Upper lobe of left lung (tissue), 6 donors: ENCODE measurements around the gene PHF3. TPM values are rescaled to one million over a fixed set of nuclear protein-coding genes. Genes with fewer than 3 reads are reported as not detected.

ENCODE experiments used
- ATAC-seq, 2 donors: fragments of 200-7000 bp; cut with Tn5 transposase; one replicate each; pipeline ENCODE4 v1.9.1; 2022; ENCODE audit warnings: mild to moderate bottlenecking in 2 of 2, moderate library complexity in 2 of 2; ENCODE audit not compliant: low FRiP score in 2 of 2
- DNase-seq, 2 donors: peaks; one replicate each; pipeline ENCODE4 v3.0.0-alpha.2; 2019 to 2020
- H3K27ac ChIP-seq, 4 donors: fragments of 200-600 bp; sonication (generic); one replicate each; pipeline ENCODE4 v1.5.1; 2016 to 2019
- H3K27me3 ChIP-seq, 4 donors: fragments of 200-600 bp; sonication (generic); one replicate each; pipeline ENCODE4 v1.5.1; 2017 to 2019
- H3K36me3 ChIP-seq, 4 donors: fragments of 200-600 bp; sonication (generic); one replicate each; pipeline ENCODE4 v1.5.1; 2016 to 2019
- H3K4me1 ChIP-seq, 4 donors: fragments of 200-600 bp; sonication (generic); one replicate each; pipeline ENCODE4 v1.5.1; 2018 to 2019
- H3K4me3 ChIP-seq, 4 donors: fragments of 200-600 bp; sonication (generic); one replicate each; pipeline ENCODE4 v1.5.1; 2017 to 2019; ENCODE audit warnings: mild to moderate bottlenecking in 2 of 4, moderate library complexity in 1 of 4
- H3K9me3 ChIP-seq, 4 donors: fragments of 200-600 bp; sonication (generic); one replicate each; pipeline ENCODE4 v1.5.1; 2018 to 2019
- EP300 ChIP-seq, 4 donors: sonication (generic); formaldehyde crosslinking; IDR thresholded peaks; one replicate each; pipeline ENCODE4 v1.5.1; 2017; ENCODE audit warnings: antibody characterized with exemption in 4 of 4, control low read depth in 2 of 4
- POLR2A ChIP-seq, 4 donors: fragments of 450-650 bp; IDR thresholded peaks; one replicate each; pipeline ENCODE4 v1.5.1; 2016 to 2017; ENCODE audit warnings: antibody characterized with exemption in 4 of 4, mild to moderate bottlenecking in 2 of 4
- POLR2AphosphoS5 ChIP-seq, 2 donors: sonication (generic); formaldehyde crosslinking; IDR thresholded peaks; one replicate each; pipeline ENCODE4 v1.5.1; 2017; ENCODE audit warnings: antibody characterized with exemption in 2 of 2
- WGBS, 2 donors: methylation state at CpG; one replicate each; pipeline ENCODE4 v1.1.5; 2017 to 2018; 5-methylcytosine and 5-hydroxymethylcytosine counted together
- total RNA-seq, 6 donors: library from RNA; depleted of rRNA in 4 of 6; stranded (reverse); fragments of >200 nt in 4 of 6; gene quantifications; one replicate each; pipeline versions ENCODE4 v1.1.0 to v1.2.1, GENCODE V29; 2016 to 2021
- TF ChIP-seq, protein P1 (sequence below), 6 experiments: fragments of 450-650 bp in 4 of 6; fragments of 200-600 bp in 2 of 6; sonication (generic) in 2 of 6; IDR thresholded peaks; one replicate each; pipeline ENCODE4 v1.5.1; 2016 to 2019; ENCODE audit warnings: antibody characterized with exemption in 6 of 6
- donor health status: DM: no; HTN: no; CAD: no; lungs with moderate emphysema.
- donor health status: DM: no; HTN: yes; CAD: no; lungs with severe emphysema.

The PHF3 gene, protein sequence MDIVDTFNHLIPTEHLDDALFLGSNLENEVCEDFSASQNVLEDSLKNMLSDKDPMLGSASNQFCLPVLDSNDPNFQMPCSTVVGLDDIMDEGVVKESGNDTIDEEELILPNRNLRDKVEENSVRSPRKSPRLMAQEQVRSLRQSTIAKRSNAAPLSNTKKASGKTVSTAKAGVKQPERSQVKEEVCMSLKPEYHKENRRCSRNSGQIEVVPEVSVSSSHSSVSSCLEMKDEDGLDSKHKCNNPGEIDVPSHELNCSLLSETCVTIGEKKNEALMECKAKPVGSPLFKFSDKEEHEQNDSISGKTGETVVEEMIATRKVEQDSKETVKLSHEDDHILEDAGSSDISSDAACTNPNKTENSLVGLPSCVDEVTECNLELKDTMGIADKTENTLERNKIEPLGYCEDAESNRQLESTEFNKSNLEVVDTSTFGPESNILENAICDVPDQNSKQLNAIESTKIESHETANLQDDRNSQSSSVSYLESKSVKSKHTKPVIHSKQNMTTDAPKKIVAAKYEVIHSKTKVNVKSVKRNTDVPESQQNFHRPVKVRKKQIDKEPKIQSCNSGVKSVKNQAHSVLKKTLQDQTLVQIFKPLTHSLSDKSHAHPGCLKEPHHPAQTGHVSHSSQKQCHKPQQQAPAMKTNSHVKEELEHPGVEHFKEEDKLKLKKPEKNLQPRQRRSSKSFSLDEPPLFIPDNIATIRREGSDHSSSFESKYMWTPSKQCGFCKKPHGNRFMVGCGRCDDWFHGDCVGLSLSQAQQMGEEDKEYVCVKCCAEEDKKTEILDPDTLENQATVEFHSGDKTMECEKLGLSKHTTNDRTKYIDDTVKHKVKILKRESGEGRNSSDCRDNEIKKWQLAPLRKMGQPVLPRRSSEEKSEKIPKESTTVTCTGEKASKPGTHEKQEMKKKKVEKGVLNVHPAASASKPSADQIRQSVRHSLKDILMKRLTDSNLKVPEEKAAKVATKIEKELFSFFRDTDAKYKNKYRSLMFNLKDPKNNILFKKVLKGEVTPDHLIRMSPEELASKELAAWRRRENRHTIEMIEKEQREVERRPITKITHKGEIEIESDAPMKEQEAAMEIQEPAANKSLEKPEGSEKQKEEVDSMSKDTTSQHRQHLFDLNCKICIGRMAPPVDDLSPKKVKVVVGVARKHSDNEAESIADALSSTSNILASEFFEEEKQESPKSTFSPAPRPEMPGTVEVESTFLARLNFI (N-terminal part only)
- 100 to 1,000 TPM in 1 of 6 donors, 10 to 100 TPM in 5; 47.4 to 111 (median 51.5) TPM for total RNA-seq

DNA sequence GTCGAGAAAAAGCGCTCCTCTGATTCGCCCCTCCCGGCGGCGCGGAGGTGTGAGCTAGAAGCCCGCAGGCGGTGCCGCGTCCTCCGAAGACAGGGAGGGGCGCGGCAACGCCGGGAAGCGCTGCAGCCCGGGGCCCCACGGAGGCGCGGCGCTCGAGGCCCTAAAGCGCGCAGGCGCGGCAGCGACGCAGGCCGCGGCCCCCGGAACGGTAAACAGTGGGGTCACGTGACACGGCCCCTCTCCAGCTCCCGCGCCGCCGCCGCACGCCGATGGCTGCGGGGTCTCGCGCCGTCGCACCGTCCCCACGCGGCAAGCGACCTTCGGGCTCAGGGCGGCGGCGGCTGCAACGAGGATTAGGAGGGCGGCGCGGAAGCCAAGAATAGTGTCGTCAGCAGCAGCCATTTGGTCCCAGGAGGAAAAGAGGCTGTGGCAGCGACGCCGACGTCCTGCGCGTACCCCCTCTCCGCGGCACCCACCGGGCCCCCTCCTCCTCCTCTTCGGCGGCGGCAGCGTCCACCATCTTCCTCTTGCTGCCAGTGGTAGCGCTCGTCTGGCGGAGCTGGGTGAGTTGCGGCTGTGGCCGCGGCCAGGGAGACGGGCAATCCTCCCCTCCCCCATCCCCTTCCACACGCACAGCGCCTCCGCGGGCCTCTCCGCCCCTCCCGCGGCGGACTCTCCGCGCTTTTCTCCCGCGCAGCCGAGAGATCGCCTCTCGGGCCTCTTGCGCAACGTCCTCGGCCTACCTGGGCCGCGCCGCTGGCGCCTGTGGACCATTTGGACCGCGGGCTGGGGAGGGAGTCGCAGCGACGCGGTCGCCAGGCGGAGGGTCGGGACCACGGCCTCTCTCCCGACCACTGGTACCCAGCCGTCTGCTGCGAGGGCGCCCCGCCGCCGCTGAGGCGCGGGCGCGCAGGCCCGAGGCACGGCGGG, at the start of gene PHF3:
Gene PHF3, plus strand, starts transcription at position 215 of the 930 bp plus-strand sequence. CDS start 10,750 bp downstream, outside the sequence.
- ATAC-seq (peak; percentile 96 to 98), DNase-seq (peak; percentile 93 to 97)
- 0 to 1% methylated on average over 26 to 56 of the region's 126 CpGs for WGBS, 2 donors
- Histone ChIP-seq H3K27me3 (no peaks in the 10 kb centered on the region), H3K4me3 (peak within 1 kb of the TSS; percentile 76 to 88 (median 83)), H3K27ac (peak within 1 kb of the TSS; percentile 95 to 98 (median 97)), H3K4me1 (peaks cover 29 to 46% (median 33%) of the 10 kb centered on the region in 4 donors), H3K36me3 (no peaks in the 10 kb centered on the region), H3K9me3 (no peaks in the 10 kb centered on the region)
- TF ChIP-seq POLR2AphosphoS5 (IDR thresholded peaks at IDR 0.05) (peak; percentile 73 to 74), POLR2A (IDR thresholded peaks at IDR 0.05) (peak in 3 of 4 donors; percentile 38 to 78 (median 67)), EP300 (IDR thresholded peaks at IDR 0.05) (no peak)
- TF ChIP-seq, protein P1, sequence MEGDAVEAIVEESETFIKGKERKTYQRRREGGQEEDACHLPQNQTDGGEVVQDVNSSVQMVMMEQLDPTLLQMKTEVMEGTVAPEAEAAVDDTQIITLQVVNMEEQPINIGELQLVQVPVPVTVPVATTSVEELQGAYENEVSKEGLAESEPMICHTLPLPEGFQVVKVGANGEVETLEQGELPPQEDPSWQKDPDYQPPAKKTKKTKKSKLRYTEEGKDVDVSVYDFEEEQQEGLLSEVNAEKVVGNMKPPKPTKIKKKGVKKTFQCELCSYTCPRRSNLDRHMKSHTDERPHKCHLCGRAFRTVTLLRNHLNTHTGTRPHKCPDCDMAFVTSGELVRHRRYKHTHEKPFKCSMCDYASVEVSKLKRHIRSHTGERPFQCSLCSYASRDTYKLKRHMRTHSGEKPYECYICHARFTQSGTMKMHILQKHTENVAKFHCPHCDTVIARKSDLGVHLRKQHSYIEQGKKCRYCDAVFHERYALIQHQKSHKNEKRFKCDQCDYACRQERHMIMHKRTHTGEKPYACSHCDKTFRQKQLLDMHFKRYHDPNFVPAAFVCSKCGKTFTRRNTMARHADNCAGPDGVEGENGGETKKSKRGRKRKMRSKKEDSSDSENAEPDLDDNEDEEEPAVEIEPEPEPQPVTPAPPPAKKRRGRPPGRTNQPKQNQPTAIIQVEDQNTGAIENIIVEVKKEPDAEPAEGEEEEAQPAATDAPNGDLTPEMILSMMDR (IDR thresholded peaks at IDR 0.05), result peak in 3 of 6 experiments; percentile 11 to 37 (median 14)

DNA sequence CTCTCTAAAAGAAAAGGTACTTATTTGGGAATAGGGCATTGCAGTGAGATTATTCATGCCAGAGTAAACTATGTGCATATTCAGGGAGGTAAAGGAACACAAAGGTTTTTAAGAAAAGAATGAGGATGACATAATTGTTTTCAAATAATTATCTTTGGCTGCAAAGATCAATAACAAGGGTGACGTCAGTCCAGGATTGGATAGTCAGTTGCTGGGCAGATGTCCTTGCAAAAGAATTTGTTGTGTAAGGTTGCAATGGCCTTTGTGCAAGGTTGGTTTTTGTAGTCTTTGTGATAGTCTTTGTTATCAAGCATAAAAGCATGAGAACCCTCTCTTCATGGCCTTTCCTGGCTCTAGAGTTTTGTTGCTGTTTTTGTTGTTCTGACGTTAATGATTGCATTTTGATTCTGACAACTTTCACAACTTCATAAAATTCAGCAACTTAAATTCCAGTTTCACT, 45.6 kb upstream of the PHF3 start:
- Histone ChIP-seq H3K27ac (no peak overlapping the region), H3K4me1 (no peaks in the 10 kb centered on the region), H3K4me3 (no peak overlapping the region), H3K9me3 (no peaks in the 10 kb centered on the region), H3K36me3 (no peaks in the 10 kb centered on the region), H3K27me3 (no peaks in the 10 kb centered on the region)
- no peak for DNase-seq
- TF ChIP-seq EP300 (IDR thresholded peaks at IDR 0.05) (no peak), POLR2AphosphoS5 (IDR thresholded peaks at IDR 0.05) (no peak), POLR2A (IDR thresholded peaks at IDR 0.05) (no peak)
- TF ChIP-seq, protein P1 (IDR thresholded peaks at IDR 0.05), result no peak
- no peak for ATAC-seq
- WGBS, 2 donors, result 78 to 82% methylated on average over 2 of the region's 2 CpGs

DNA sequence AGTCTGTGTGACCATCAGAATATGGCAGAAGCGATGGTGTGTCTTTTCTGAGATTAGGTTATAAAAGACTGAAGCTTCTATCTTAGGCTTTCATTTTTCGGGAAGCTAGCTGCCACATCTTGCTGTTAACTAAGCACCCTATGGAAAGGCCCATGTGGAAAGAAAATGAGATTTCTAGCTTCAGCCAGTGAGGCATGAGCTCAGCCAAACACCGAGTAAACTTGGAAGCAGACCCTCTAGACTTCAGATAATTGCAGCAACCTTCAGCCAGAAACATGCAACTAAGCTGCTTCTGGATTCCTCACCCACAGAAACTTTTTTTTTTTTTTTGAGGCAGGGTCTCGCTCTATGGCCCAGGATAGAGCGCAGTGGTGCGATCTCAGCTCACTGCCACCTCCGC, 42.7 kb upstream of the PHF3 start:
- DNase-seq (no peak), ATAC-seq (no peak)
- peaks cover 0 to 2% (median 1%) of the 10 kb centered on the region in 4 donors for H3K4me1 ChIP-seq
- H3K9me3 ChIP-seq, result no peaks in the 10 kb centered on the region
- H3K4me3 ChIP-seq, result no peak overlapping the region
- 93 to 95% methylated on average over 7 of the region's 7 CpGs for WGBS, 2 donors
- H3K36me3 ChIP-seq, result no peaks in the 10 kb centered on the region
- no peaks in the 10 kb centered on the region for H3K27me3 ChIP-seq
- no peak for TF ChIP-seq POLR2A (IDR thresholded peaks at IDR 0.05)
- no peak for TF ChIP-seq EP300 (IDR thresholded peaks at IDR 0.05)
- TF ChIP-seq, protein P1 (IDR thresholded peaks at IDR 0.05), result no peak
- TF ChIP-seq POLR2AphosphoS5 (IDR thresholded peaks at IDR 0.05), result no peak
- no peak overlapping the region for H3K27ac ChIP-seq
